NCI-H526 (cell line): ENCODE data around the gene FHL2.

Experiments used
- DNase-seq, 2 experiments: peaks; one replicate each; lab custom pipeline; 2025; lab: John Stamatoyannopoulos, UW

The FHL2 gene

DNA sequence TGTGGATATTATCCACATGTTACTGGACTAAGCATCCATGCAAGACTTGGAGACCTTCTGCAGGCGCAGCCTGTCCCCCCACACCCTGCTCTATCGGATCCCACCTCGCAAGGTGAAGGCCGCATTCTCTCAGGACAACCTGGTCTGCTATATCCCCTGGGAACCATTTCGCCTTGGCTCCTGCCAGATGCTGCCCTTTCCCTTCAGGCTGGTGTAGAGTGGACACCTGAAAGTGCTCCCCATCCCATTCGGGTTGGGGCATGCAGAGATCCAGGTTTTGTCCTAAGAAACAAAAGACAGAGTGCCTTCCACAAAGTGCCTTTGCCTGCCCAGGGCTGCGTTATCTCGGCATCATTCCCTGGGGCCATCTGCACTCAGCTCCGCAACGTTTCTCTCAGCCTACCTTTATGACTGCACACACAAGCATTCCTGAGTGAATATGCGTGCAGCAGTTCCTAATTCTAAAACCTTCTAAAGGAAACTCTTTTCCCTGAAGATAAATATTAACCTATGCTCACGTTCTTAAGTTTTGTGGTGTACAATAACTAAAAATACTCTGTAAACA is 20.5 kb downstream of the FHL2 start:
- DNase-seq = no peak

DNA sequence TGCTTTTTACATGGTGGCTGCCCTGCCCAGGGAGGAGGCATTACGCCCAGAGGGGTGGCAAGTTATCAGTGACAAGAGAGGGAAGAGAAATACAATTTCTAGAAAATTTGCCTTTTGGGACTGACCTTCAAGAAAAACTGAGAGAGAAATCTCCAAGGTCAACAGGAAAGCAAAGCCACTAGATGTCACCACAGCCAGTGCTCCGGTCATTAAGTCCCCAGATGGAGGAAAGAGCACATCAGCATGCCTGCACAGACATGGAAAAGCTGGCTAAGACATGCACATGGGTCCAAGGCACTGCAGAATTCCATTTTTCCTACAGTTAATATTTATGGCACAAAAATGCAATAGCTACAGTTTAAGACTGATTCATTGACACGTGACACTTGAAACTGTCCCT is 21.0 kb downstream of the FHL2 start:
- DNase-seq = no peak

- DNase-seq = no peak
Measured at GRCh38 chr2:105376789-105377240, 22.0 kb downstream of the FHL2 start.

- no peak for DNase-seq
Measured at GRCh38 chr2:105376010-105376409, 22.8 kb downstream of the FHL2 start.

GRCh38 chr2:105375001-105375561 is 23.8 kb downstream of the FHL2 start:
- no peak for DNase-seq

GRCh38 chr2:105373895-105374401 is 24.9 kb downstream of the FHL2 start:
- no peak for DNase-seq

DNA sequence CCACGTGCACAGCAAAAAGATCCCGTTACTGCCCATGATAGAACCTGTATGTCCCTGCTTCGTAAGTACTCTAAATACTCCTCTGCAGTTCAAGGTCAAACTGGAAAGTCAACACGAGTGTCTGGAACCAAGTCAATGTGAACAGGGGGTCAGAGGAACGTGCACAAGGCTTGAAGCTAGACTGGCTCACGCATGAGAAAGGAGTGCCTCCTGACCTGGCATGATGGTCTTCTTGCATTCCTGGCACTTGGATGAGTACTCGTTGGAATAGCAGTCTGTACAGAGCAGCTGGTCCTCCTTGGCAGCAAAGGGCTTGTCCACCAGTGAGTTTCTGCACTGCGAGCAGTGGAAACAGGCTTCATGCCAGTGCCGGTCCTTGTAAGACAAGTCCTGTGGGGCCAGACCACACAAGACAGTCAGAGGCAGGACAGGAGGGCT is 25.5 kb downstream of the FHL2 start:
- DNase-seq = no peak

DNA sequence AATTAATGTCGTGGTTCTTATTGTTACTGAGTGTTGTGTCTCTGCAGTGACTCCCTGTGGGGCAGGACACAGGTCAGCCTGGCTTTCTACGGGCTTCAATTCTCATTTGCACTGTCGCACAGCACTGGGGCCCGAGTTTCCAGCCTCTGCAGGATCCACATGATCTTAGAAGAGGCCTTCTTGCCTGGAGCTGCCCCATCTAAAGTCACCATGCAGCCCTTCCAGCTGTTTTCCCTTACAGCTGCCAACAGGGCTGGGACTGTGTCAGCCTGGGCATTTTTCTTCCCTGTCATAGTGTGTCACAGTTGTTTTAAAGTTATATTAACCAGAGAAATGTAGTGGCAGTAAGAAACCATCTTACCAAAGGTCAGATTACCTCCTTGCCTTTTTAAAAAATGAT is 27.0 kb downstream of the FHL2 start:
- DNase-seq = no peak

- DNase-seq = no peak
Measured at GRCh38 chr2:105371156-105371555, 27.7 kb downstream of the FHL2 start.

DNA sequence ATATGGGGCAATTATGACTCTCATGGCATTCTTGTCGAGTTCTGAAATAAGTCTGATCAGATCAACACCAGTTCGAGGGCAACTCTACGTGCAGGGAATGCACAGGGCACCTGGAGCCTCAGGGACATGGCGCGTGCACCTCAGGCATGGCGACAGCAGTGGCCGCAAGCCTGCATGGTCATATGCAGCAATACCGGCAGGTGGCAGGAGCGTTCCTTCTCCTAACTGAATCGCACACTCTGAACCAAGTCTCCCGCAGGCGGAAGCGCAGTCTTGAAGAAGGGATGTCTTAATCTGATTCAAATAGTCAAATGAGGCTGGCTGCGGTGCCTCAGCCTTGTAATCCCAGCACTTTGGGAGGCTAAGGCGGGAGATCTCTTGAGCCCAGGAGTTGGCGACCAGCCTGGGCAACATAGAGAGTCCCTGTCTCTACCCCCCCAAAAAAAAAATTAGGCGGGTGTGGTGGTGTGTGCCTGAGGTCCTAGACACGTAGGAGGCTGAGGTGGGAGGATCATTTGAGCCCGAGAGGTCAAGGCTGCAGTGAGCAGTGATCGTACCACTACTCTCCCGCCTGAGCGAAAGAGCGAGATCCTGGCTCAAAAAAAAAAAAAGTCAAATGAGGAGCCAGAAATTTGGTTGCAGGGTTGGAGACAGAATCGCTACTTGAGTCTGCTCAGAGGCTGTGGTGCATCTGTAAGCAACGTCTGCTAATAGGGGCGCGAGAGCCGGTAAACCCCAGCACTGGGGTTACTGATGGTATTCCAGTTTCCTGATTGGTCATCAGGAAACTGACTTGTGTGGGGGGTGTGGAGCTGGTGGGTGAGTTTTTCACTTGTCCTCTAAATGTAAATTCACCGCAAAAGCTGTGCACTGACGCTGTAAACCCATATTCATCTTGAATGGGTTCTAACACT is 28.8 kb downstream of the FHL2 start:
- DNase-seq = peak; percentile 71 to 91

DNA sequence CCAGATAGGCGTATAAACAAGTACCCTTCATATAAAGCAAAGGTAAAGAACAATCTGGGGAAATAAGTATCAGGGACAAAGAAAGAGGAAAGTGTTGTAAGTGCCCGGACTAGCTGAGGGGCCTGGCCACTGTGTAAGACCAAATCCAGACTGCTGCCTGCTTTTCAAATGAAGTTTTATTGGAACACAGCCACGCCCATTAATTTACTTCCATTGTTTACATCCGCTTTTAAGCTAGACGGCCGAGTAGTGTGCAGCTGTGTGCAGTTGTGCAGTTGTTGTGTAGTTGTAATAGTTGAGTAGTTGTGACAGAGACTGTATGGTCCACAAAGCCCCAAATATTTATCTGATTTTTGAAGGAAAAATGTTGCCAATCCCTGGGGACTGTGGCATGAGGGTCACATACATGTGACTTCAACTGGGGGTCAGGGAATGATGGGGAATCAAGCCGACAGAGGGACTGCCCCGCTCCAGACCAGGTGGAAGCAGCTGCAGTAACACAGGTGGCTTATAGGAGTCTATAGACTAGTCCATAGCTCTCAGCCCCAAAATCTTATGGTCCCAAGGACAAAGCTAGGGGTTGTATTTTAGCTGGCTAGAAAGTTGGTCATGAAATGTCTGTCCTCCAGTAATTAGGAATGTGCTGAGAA is 30.0 kb downstream of the FHL2 start:
- no peak for DNase-seq

- no peak for DNase-seq
Measured at GRCh38 chr2:105365206-105365605, 33.6 kb downstream of the FHL2 start.

GRCh38 chr2:105364436-105365139 is 34.3 kb downstream of the FHL2 start:
- DNase-seq = no peak

- no peak for DNase-seq
Measured at GRCh38 chr2:105362862-105363591, 35.8 kb downstream of the FHL2 start.

DNA sequence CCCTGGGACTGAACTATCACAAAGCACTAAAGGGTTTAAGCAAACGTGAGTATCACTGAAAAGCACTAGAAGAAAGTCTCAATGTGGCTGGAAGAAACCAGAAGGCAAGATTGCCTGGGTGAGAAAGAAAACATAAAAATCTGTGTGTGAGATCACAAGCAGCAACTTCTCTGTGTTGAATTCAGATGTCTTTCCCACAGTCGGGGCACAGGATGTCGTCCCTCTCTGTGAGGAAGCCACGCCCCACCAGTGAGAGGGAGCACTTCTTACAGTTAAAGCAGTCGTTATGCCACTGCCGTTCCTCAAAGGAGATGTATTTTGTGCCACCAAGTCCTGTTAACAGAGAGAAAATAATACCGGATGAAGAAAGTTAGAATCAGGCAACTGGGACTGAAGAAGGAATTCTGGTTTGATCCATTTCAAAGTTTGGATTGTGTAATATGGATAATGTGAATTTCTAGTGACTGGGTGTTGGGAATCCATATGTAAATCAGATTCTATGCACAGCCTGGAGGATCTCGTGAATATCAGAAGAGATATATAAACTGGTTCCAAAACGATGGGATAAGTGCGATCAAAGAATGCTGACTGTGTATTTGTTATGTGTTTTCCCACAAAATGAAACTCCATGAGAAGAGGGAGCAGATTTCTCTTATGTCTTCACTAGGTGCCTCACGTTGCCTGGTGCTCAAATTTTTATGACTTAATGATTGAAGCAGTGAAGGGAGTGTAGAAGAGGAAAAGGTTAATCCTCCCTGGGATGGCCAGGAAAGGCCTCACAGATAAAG is 37.6 kb downstream of the FHL2 start:
- DNase-seq = no peak

DNA sequence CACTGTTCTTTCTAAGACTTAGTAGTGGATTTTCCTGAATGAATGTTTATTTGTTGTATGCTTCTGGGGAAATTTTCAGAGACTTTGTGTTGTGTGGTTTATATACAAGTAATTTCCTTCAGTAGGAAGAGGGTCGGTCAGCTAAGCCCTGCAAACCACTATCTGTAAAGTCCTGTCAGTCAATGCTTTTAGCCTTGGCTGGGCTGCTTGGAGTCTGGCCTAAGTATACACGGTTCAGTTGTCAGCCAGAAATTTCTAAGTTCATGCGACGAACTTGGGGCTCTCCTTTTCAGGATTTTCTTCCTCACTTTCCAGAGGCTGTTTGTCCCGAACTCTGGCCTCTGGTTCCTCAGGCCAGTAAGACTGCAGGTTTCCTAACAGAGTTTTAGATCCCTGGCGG is 40.3 kb downstream of the FHL2 start:
- DNase-seq = no peak

GRCh38 chr2:105357122-105357521 is 41.7 kb downstream of the FHL2 start:
- no peak for DNase-seq

DNA sequence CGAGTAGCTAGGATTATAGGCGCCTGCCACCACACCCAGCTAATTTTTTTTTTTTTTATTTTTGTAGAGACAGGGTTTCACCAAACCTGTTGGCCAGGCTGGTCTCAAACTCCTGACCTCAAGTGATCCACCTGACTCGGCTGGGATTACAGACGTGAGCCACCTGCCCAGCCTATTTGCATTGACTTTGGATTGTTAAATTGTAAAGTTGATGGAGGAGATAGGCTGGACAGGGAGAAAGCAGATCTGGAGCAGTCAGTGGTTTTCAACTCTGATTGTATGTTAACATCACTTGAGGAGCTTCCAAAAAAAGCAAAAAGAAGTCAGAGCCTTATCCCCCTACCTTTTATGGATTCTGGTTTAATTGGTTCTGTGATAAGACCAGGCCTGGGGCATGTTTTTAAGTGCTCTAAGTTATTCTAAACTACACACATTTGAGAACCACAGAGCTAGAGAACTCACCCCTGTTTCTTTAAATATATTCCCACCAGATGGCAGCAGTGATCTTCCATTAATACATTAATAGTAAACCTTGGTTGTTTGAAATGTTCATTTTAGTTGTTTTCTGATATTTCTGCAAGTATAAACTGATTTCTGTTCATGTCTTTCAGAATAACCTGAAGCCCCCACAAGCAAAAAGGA is 54.0 kb downstream of the FHL2 start:
- DNase-seq = peak; percentile 13 to 47

DNA sequence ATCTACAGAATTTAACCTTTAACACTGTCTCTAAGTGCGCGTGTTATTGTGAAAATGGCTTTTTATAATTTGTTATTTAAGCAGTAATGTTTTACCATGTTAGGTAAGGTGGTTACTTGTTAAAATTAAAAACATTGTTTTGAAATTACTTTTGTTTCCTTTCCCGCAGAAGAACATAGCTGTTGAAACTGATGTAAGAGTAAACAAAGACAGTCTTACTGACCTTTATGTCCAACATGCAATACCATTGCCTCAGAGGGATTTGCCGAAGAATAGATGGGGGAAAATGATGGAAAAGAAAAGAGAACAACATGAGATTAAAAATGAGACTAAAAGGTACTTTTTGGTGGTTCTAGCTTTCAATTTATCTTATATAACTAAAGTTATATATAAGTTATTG is 59.4 kb downstream of the FHL2 start:
- no peak for DNase-seq

DNA sequence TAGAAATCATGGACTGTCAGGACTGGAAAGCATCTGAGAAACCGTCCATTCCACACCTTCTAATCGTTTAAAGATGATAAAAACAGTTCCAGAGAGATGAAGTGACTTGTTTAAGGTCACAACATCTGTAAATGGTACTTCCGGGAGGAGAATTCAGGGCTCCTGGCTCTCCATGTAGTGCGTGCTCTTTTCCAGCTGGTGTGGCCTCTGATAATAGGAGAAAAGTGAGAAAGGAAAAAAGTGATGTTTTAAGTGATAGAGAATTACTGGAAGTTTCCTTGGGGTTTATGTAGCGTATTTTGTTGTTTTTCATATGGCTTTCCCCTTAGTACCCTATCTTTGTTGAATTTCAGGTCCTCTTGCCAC is 60.8 kb downstream of the FHL2 start:
- peak in 1 of 2 experiments; percentile 18 for DNase-seq
